ENCODE results near the gene RHOBTB1.

Gene RHOBTB1

DNA sequence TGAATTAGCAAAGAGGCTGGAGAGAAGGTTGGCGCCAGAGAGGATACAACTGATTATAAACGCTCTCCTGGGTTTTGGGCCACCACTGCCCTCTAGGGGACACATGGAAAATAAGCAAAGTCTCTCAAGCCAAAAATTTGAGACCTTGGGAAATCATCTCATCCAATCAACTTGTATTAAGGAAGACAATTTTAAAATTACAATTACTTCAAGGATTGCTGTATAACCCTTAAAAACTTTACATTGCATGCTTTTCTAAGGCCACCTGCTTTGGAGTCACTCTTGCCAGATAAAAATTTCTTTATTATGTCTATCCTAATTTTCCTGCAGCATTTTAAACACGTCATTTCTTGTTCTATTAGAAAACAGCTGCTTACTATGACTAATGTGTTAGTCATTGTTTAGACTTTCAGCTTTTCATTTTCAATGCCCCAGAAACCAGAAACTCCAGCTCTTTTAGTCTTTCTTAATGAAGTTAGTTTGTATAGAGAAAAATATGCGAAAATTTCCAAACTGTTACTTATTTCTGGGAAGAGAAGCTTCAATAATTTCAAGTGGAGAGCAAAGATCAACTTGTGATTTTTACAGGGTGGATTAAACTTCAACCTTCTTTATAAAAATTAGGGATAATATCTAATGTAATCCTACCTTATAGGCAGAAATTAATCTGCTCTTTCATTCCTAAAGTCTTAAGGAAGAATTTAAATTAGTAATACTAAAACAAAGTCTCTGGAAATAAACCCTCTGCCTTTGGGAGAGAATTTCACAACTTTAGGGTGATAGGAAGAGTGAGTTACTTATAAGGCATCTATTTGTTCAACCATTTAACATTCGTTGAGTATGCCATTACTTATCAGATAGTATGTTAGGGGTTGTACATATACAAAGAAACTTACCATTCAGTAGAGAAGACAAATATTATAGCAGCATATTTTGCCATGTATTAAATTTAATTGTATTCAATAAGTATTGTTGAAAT is 20.6 kb upstream of the RHOBTB1 start:
- peak; percentile 28 for DNase-seq

DNA sequence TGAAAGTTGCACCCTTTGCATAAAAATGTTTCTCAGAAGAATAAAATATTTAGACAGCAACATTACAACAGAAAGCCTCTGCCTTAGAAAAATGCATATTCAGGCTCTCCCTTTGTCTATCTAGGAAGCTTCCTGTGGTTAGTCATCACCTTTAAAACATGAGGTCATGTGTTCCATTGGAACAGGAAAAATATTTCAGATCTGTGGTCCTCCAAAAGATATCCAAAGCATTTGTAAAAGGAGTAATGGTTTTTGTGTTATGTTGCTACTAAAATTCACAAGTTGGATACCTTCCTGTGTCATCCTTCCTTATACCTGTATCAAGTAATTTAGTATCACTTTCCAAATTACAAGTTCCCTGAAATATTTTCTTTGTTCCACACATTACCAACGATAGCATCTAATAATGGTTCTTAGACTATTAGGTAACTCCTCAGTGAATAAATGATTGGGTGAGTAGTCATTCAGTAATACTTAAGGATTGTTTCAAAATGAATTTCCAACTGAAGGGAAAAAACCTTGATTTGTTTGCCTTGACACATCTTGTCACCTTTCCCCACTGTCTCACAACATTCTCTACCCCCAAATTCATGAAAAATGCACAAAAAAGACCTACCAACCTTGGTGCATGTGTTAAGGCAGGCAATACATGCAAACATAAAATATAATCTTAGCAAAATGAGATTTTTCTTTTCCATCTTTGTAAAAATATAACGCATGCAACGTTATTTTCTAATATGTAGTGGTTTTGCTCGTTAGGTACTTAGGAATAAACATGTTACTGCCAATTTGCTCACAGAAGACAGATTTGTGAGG is 19.7 kb upstream of the RHOBTB1 start:
- DNase-seq = no peak

DNA sequence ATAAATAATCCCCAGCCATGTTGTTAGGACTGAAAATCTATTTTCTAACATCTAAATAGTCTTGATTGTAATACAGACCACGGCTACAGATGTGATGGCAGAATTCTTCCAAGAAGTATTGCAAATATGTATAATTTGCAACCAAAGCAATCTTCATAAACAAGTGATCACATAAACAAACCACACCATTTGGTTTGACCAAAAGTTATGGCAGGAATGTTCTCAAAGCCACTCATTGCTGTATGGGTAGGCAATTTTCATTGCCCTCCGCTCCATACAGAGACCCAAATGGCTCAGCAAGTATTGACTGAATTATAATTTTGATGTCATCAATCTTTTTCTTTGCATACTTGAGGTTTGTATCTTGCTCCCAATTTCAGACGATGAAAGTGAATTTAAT is 19.0 kb upstream of the RHOBTB1 start:
- no peak for DNase-seq

GRCh38 chr10:60960913-60961312 is 16.9 kb upstream of the RHOBTB1 start:
- DNase-seq = no peak

- DNase-seq = no peak
Measured at GRCh38 chr10:60960031-60960430, 16.0 kb upstream of the RHOBTB1 start.

DNA sequence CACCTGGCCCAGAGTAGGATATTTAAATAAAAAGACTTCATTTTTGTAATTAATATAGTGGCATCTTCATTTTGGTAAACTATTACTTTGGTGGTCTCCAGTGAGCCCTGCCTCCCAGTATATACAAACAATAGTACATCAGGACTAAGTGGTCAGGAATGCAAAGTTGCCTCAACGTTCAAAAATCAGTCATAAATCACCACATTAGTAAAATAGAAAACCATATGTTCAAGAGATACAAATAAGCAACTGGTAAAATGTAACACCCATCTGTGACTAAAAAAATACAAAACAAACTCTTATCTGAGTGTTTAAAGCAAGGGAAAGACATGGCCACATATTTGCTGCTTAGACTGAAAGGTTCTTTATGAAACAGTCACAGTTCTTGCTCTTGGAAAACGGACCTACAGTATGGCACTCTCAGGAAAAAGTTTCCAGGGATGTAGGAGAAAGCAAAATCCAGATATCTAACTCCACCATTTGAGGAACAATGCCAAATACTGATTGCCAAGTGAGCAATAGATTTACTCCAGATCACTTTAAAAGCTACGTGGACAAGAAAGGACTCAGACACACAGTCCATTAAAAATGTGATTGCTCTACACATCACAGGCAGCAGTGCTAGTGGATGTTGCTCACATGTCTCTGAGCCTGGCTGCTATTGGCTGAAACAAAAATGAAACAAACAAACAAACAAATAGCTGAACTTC is 15.1 kb upstream of the RHOBTB1 start:
- no peak for DNase-seq

DNA sequence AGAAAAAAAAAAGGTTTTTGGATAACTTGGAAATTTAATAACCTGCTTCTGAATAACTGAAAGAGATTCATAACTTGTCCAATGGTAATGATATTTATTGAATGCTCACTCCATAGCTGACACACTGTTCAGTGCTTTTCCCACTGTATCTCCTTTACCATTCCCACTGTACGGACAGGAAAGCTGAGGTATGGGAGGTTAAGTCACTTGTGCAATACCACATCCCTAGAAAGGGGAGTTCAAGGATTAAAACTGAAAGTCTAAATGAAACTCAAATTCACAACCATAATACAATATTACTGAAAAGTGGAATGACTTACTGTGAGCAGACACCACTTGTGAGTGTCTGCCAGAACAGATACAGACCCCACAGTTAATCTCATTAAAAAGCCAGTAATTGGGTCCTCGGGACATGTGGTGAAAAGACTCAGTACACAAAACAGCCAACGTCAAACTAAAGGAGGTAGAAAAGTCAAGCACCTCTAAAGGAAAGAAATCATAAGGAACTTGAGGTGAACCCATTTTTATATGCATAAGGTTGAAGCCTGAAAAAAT is 13.8 kb upstream of the RHOBTB1 start:
- DNase-seq = no peak

- no peak for DNase-seq
Measured at GRCh38 chr10:60955957-60956425, 12.0 kb upstream of the RHOBTB1 start.

DNA sequence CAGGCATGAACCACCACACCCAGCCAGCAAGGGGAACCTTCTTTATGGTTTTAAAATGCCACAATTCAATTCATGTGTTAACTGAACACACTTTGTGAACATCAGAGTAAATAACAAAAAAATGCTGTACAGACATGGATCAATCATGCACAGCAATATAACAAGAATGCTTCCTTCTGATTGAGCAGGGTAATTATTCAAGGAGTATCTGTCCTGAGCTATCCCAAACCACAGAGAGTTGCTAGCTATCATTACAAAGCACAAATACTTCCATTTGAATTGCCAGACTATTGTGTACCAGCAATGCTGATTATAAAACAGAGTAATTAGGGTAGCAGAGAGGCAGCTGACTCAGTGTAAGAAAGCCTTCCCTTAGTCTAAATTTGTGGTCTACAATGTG is 11.3 kb upstream of the RHOBTB1 start:
- no peak for DNase-seq

- no peak for DNase-seq
Measured at GRCh38 chr10:60954035-60954434, 10.1 kb upstream of the RHOBTB1 start.

- DNase-seq = no peak
Measured at GRCh38 chr10:60953420-60953819, 9.4 kb upstream of the RHOBTB1 start.

- no peak for DNase-seq
Measured at GRCh38 chr10:60952846-60953220, 8.8 kb upstream of the RHOBTB1 start.

DNA sequence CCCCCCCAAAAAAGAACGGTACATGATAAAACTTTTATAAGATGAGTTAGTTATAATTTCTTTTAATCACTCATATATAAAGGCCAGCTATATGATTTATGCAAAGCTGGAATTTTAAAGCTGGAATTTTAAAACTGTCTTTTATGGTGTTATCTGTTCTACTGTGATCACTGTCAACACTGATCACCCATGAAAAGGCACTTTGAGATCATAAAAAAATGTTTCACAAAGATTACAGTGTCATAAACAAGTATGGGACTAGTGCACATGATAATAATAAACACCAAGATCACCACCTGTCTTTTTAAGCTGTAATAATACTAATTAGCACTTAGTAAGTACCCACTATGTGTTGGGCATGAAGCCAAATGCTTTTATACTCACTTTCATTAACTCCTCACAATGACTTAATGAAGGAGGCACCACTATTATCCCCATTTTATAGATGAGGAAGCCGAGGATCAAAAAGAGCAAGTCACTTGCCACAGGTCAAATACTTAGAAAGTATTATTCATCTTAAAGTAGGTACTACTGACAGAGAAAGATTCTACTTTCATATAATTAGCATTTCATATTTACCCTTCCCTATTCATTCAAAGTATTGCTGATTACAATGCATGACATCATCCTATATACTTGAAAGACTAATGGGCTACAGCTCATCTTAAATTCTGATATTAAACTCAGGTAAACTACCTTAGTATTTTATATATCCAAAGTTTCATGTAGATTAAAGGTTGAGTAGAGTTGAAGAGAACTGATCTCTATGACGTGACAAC is 8.3 kb upstream of the RHOBTB1 start:
- DNase-seq = no peak

GRCh38 chr10:60951272-60951724 is 7.3 kb upstream of the RHOBTB1 start:
- no peak for DNase-seq

GRCh38 chr10:60950300-60950699 is 6.3 kb upstream of the RHOBTB1 start:
- DNase-seq = no peak

GRCh38 chr10:60948851-60949250 is 4.9 kb upstream of the RHOBTB1 start:
- no peak for DNase-seq

GRCh38 chr10:60944910-60945297 is 919 bp upstream of the RHOBTB1 start:
- no peak for DNase-seq

- peak; percentile 11 for DNase-seq
Measured at GRCh38 chr10:60943316-60944057, 498 bp downstream of the RHOBTB1 start.

GRCh38 chr10:60942788-60943315 is 1.1 kb downstream of the RHOBTB1 start:
- DNase-seq = peak; percentile 8

DNA sequence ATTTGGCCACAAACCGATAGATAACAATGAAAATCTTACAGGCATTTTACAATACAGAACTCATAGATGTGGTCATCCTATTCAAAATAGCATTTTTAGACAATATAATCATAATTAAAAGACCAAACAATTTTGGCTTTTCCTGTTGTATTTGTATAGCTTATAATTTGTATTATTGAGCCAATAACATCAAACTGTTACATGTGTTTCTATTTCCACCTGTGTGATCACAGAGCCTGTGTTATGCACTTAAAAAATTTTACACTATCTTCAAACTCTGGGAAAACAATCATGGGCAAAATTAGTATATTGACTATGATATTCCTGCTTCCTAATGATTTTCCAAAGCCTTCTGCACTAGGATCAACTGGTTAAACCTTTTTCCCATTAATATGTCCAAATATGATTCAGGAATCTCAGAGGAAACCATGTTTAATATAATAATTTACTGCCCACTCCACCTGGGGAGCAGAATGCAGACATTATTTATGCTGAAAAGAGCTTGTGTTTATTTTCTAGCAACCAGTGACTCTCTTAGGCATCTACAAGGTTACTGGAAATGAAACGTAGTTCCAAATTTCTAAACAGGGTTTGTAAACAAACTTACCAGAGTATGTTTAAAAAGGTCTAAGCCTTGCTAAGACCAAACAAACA is 1.7 kb downstream of the RHOBTB1 start:
- no peak for DNase-seq

Data from stimulated activated CD4-positive, alpha-beta T cell treated with anti-CD3 and anti-CD28 coated beads, Interleukin-4, amount 100 ng/mL, for 1 hour (primary cell).